A549 (cell line): ENCODE measurements around the gene SMIM9.

Experiments
- CTCF ChIP-seq: fragments of >200 bp; sonication (Bioruptor Twin); formaldehyde crosslinking; IDR thresholded peaks from 3 replicates; pipeline ENCODE4 v1.5.1; 2016
- HEYL ChIP-seq: fragments of 250-450 bp; sonication (Bioruptor Pico); IDR thresholded peaks from 2 replicates; pipeline ENCODE4 v1.8.0; 2021; ENCODE audit warnings: mild to moderate bottlenecking, moderate library complexity
- POLR2A ChIP-seq: IDR thresholded peaks from 2 replicates; pipeline ENCODE4 v1.6.1; 2012; ENCODE audit warnings: mild to moderate bottlenecking, low read length
- RNF2 ChIP-seq: fragments of 200-600 bp; sonication (generic); IDR thresholded peaks from 2 replicates; pipeline ENCODE4 v1.6.1; 2016; ENCODE audit warnings: low read depth, mild to moderate bottlenecking, antibody characterized with exemption, moderate library complexity, borderline replicate concordance
- SMC3 ChIP-seq: fragments of >200 bp; sonication (Bioruptor Twin); formaldehyde crosslinking; IDR thresholded peaks from 3 replicates; pipeline ENCODE4 v1.6.1; 2018; ENCODE audit warnings: inconsistent platforms
- USF2 ChIP-seq: fragments of 450-650 bp; IDR thresholded peaks from 2 replicates; pipeline ENCODE4 v1.6.1; 2014; ENCODE audit warnings: antibody characterized with exemption

GRCh38 chrX:154779261-154779660 lies 55.2 kb downstream of the SMIM9 start:
- TF ChIP-seq CTCF = no peak
- TF ChIP-seq RNF2 = no peak
- TF ChIP-seq HEYL (CRISPR knock-in tag) = no peak
- TF ChIP-seq USF2 = no peak
- no peak for TF ChIP-seq SMC3
- no peak for TF ChIP-seq POLR2A
